Effector CD8-positive, alpha-beta T cell (primary cell): Measurements from ENCODE around the gene BATF.

ENCODE experiments used
- DNase-seq: peaks from one replicate; lab custom pipeline; 2025; lab: John Stamatoyannopoulos, UW

Gene BATF

DNA sequence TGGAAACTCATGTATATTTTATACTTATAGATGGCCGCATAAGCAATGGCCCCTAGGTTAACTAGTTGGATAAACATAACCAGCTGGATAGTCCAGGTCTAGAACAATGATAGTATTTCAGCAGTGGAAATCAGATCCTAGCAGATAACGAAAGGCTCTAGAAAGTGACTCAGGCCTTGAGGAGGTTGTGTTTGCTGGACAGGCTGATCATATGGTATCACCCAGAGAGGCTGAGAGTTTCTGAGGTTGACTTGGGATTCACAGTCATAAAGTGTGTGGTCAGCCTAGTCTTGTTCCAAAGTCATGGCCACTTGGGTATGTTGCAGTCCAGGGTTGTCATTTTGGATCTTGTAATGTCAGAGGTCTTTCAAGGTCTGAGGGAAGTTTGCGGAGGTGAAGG lies 73.0 kb downstream of the BATF start:
- no peak for DNase-seq
